HepG2 (cell line): ENCODE data around the gene UBE2G2. TPM values are rescaled to one million over a fixed set of nuclear protein-coding genes. Genes with fewer than 3 reads are reported as not detected.

Experiments
- ATAC-seq: fragments of 200-7000 bp; cut with Tn5 transposase; 3 replicates; pipeline ENCODE4 v1.9.1; 2020; ENCODE audit warnings: mild to moderate bottlenecking, moderate library complexity
- BruUV-seq: library from RNA; stranded (reverse); fragments of 400-500 nt; replicated peaks from 2 replicates; lab custom pipeline; 2021; lab: Mats Ljungman, UMichigan
- CTCF ChIA-PET: fragments of 300-600 bp; formaldehyde crosslinking; extraction: SDS; loops from one replicate; lab custom pipeline; 2021; ENCODE audit warnings: low total read pairs, inconsistent platforms, low intra/inter-chr PET ratio; lab: Yijun Ruan, JAX
- POLR2A ChIA-PET: fragments of 350-600 bp; sonication (Branson Sonifier 250); formaldehyde crosslinking; loops from one replicate; lab custom pipeline; 2020; ENCODE audit warnings: antibody characterized with exemption, inconsistent platforms; lab: Yijun Ruan, JAX
- DNase-seq: peaks from one replicate; pipeline ENCODE4 v3.0.0-alpha.2; 2015; ENCODE audit warnings: low spot score
- FAIRE-seq: peaks from 3 replicates; lab custom pipeline; 2011; peaks lifted over from hg19 to GRCh38; lab: Jason Lieb, UNC
- H2AFZ ChIP-seq: one replicate; pipeline ENCODE4 v1.6.1; 2011; ENCODE audit warnings: low read length, inconsistent platforms
- H3K27ac ChIP-seq: fragments of 300-600 bp; 3 replicates; pipeline ENCODE4 v1.8.0; 2011; ENCODE audit warnings: mixed run types, mild to moderate bottlenecking, mixed read lengths, low read length, inconsistent platforms; ENCODE audit not compliant: insufficient read depth; ENCODE audit errors: extremely low read length
- H3K27me3 ChIP-seq, 2 experiments: fragments of 200-600 bp in 1 of 2; 2 replicates in 1 of 2; 3 replicates in 1 of 2; pipeline versions ENCODE4 v1.6.0 to v1.8.0; 2011; ENCODE audit warnings: low read length in 2 of 2, mild to moderate bottlenecking in 2 of 2, moderate library complexity in 2 of 2, inconsistent platforms in 1 of 2; ENCODE audit not compliant: insufficient read depth in 2 of 2, control insufficient read depth in 1 of 2
- H3K36me3 ChIP-seq, 2 experiments: fragments of 200-600 bp in 1 of 2; replicated peaks in 1 of 2; 2 replicates in 1 of 2; 3 replicates in 1 of 2; pipeline versions ENCODE4 v1.5.1 to v1.8.0; 2011; ENCODE audit warnings: low read length in 2 of 2, inconsistent platforms in 1 of 2; ENCODE audit not compliant: insufficient read depth in 2 of 2, control insufficient read depth in 1 of 2
- H3K4me1 ChIP-seq: 2 replicates; pipeline ENCODE4 v1.5.1; 2012; ENCODE audit warnings: low read length, inconsistent platforms; ENCODE audit not compliant: insufficient read depth
- H3K4me2 ChIP-seq: 2 replicates; pipeline ENCODE4 v1.6.0; 2011; ENCODE audit warnings: low read depth, low read length, inconsistent platforms
- H3K4me3 ChIP-seq, 3 experiments: fragments of 200-600 bp in 1 of 3; sonication (generic), shearing (Covaris generic) in 1 of 3; replicated peaks in 1 of 3; 2 replicates each; pipeline ENCODE4 v1.5.1; 2011 to 2016; ENCODE audit warnings: low read length in 3 of 3, inconsistent platforms in 2 of 3, low read depth in 2 of 3, mild to moderate bottlenecking in 2 of 3, control low read depth in 1 of 3, mixed read lengths in 1 of 3; ENCODE audit not compliant: insufficient read depth in 1 of 3
- H3K79me2 ChIP-seq: one replicate; pipeline ENCODE4 v1.6.1; 2011; ENCODE audit warnings: low read length, inconsistent platforms; ENCODE audit not compliant: insufficient read depth
- H3K9ac ChIP-seq: 2 replicates; pipeline ENCODE4 v1.6.0; 2011; ENCODE audit warnings: mild to moderate bottlenecking, low read depth, low read length, inconsistent platforms; ENCODE audit not compliant: insufficient read depth
- H3K9me3 ChIP-seq: 2 replicates; pipeline ENCODE4 v1.5.1; 2012; ENCODE audit warnings: mild to moderate bottlenecking, low read length
- H4K20me1 ChIP-seq: 2 replicates; pipeline ENCODE4 v1.6.0; 2011; ENCODE audit warnings: inconsistent platforms, mild to moderate bottlenecking, low read length, moderate library complexity; ENCODE audit not compliant: insufficient read depth
- CBX2 ChIP-seq, 2 experiments: fragments of 200-600 bp in 1 of 2; sonication (generic); formaldehyde crosslinking in 1 of 2; IDR thresholded peaks; 2 replicates each; pipeline versions ENCODE4 v1.7.0 to v1.8.1; 2018 to 2022; ENCODE audit warnings: low read depth in 2 of 2, low read length in 1 of 2, mild to moderate bottlenecking in 1 of 2, missing genetic modification reagents in 1 of 2
- CREM ChIP-seq, 2 experiments: sonication (generic) in 1 of 2; formaldehyde crosslinking in 1 of 2; IDR thresholded peaks; 2 replicates each; pipeline versions ENCODE4 v1.4.0 to v1.6.1; 2016 to 2020; ENCODE audit warnings: antibody characterized with exemption in 1 of 2, mild to moderate bottlenecking in 1 of 2, missing genetic modification reagents in 1 of 2
- FOXO1 ChIP-seq: sonication (generic); formaldehyde crosslinking; IDR thresholded peaks from 2 replicates; pipeline ENCODE4 v1.4.0; 2020; ENCODE audit warnings: missing genetic modification reagents
- PAX8 ChIP-seq: sonication (generic); formaldehyde crosslinking; IDR thresholded peaks from 2 replicates; pipeline ENCODE4 v1.8.0; 2022; ENCODE audit warnings: mild to moderate bottlenecking, missing genetic modification reagents, borderline replicate concordance
- ZNF225 ChIP-seq: sonication (generic); formaldehyde crosslinking; IDR thresholded peaks from 2 replicates; pipeline ENCODE4 v1.4.0; 2020; ENCODE audit warnings: mild to moderate bottlenecking, missing genetic modification reagents
- WGBS: methylation state at CpG from one replicate; pipeline ENCODE4 v1.1.6; 2017; ENCODE audit warnings: low lambda C conversion rate; 5-methylcytosine and 5-hydroxymethylcytosine counted together
- in situ Hi-C: cut with HindIII; loops from 2 replicates; pipeline ENCODE4 v1.10.0; 2017; ENCODE audit warnings: low pct_unique_long_range_greater_than_20kb; ENCODE audit not compliant: extremely low pct_ligation_motif_present
- intact Hi-C: fragments of 100-400 bp; cut with micrococcal nuclease; formaldehyde crosslinking; loops from one replicate; pipeline ENCODE4 v1.10.0; 2022; ENCODE audit not compliant: unreplicated experiment
- polyA plus RNA-seq, 8 experiments: library from polyadenylated mRNA; depleted of rRNA in 3 of 8; stranded (reverse) in 7 of 8; unstranded in 1 of 8; fragments of >200 nt; fragmentation: Illumina TruSeq in 4 of 8; extraction: Trizol in 4 of 8; gene quantifications; 2 replicates each; pipeline versions ENCODE4 v1.2.1 to v1.2.3, GENCODE V29; 2011 to 2016; ENCODE audit warnings: low read depth in 4 of 8, missing spikeins in 1 of 8, mixed read lengths in 1 of 8; ENCODE audit not compliant: insufficient read depth in 1 of 8
- total RNA-seq, 5 experiments: library from RNA; depleted of rRNA; stranded (reverse); fragments of >200 nt; fragmentation: Illumina TruSeq; extraction: Trizol; gene quantifications; 2 replicates each; pipeline ENCODE4 v1.2.3, GENCODE V29; 2016; ENCODE audit warnings: low read depth in 1 of 5
- TF ChIP-seq, protein P1 (sequence below): sonication (generic); formaldehyde crosslinking; IDR thresholded peaks from 2 replicates; pipeline ENCODE4; 2020; ENCODE audit warnings: missing genetic modification reagents, mild to moderate bottlenecking, borderline replicate concordance
- TF ChIP-seq, protein P2 (sequence below): sonication (generic); formaldehyde crosslinking; IDR thresholded peaks from 2 replicates; pipeline ENCODE4 v1.5.0; 2020; ENCODE audit warnings: mild to moderate bottlenecking, low read depth, missing genetic modification reagents, borderline replicate concordance
- TF ChIP-seq, protein P3 (sequence below): sonication (generic); formaldehyde crosslinking; IDR thresholded peaks from 2 replicates; pipeline ENCODE4 v1.5.1; 2020; ENCODE audit warnings: mild to moderate bottlenecking, missing genetic modification reagents, borderline replicate concordance

The UBE2G2 gene
- total and polyA plus RNA-seq, 2 of the 13 experiments (the other 11 are each of a cell fraction or from before 2014, with no cell fraction given), result 55.4 to 92.0 TPM

DNA sequence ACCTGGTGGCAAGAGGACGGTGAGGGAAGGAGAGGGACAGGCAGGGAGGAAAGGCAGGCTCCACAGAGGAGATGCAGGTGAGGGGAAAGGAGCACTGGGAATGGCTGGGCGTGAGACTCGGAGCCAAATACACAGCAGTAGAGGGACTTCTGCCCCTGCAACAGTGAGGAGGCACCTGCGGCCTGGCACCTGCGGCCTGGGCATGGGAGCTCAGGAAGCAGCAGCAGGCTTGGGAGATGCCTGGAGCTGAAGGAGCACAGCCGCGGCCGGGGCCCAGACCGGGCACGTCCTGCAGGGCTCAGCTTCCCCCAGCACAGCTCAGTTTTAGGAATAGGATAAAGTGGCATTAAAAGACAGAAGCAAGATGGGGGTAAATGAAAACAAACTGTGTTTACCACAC lies 69.4 kb downstream of the UBE2G2 start:
- Histone ChIP-seq H3K79me2 (no peaks in the 10 kb centered on the region), H3K27me3 (peaks cover 2 to 55% of the 10 kb centered on the region in 2 experiments; a peak in 4 of 5 replicates), H3K36me3 (no peaks in the 10 kb centered on the region), H3K4me2 (no peak overlapping the region), H3K9me3 (no peaks in the 10 kb centered on the region), H2AFZ (no peak overlapping the region), H3K27ac (no peak overlapping the region), H3K4me3 (no peak overlapping the region), H3K9ac (no peak overlapping the region), H3K4me1 (peaks cover 70% of the 10 kb centered on the region), H4K20me1 (no peaks in the 10 kb centered on the region)
- POLR2A ChIA-PET, result no interaction called here
- in situ Hi-C loops, result no loop called here
- DNase-seq (no peak), ATAC-seq (no peak), FAIRE-seq (no peak)
- BruUV-seq, result no TSS peak
- WGBS, result 49% methylated on average over 7 of the region's 10 CpGs
- TF ChIP-seq FOXO1 (CRISPR knock-in tag) (no peak), PAX8 (CRISPR knock-in tag) (no peak), ZNF225 (CRISPR knock-in tag) (no peak), CREM (IDR thresholded peaks at IDR 0.05) (no peak), CREM (CRISPR knock-in tag; IDR thresholded peaks at IDR 0.05) (no peak), CBX2 (IDR thresholded peaks at IDR 0.05; ENCODE audit: low read depth, low read length) (no peak), CBX2 (CRISPR knock-in tag; IDR thresholded peaks at IDR 0.05; ENCODE audit: low read depth) (no peak)
- TF ChIP-seq, protein P1, sequence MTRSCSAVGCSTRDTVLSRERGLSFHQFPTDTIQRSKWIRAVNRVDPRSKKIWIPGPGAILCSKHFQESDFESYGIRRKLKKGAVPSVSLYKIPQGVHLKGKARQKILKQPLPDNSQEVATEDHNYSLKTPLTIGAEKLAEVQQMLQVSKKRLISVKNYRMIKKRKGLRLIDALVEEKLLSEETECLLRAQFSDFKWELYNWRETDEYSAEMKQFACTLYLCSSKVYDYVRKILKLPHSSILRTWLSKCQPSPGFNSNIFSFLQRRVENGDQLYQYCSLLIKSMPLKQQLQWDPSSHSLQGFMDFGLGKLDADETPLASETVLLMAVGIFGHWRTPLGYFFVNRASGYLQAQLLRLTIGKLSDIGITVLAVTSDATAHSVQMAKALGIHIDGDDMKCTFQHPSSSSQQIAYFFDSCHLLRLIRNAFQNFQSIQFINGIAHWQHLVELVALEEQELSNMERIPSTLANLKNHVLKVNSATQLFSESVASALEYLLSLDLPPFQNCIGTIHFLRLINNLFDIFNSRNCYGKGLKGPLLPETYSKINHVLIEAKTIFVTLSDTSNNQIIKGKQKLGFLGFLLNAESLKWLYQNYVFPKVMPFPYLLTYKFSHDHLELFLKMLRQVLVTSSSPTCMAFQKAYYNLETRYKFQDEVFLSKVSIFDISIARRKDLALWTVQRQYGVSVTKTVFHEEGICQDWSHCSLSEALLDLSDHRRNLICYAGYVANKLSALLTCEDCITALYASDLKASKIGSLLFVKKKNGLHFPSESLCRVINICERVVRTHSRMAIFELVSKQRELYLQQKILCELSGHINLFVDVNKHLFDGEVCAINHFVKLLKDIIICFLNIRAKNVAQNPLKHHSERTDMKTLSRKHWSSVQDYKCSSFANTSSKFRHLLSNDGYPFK, result no peak
- TF ChIP-seq, protein P2, sequence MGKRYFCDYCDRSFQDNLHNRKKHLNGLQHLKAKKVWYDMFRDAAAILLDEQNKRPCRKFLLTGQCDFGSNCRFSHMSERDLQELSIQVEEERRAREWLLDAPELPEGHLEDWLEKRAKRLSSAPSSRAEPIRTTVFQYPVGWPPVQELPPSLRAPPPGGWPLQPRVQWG, result no peak
- TF ChIP-seq, protein P3, sequence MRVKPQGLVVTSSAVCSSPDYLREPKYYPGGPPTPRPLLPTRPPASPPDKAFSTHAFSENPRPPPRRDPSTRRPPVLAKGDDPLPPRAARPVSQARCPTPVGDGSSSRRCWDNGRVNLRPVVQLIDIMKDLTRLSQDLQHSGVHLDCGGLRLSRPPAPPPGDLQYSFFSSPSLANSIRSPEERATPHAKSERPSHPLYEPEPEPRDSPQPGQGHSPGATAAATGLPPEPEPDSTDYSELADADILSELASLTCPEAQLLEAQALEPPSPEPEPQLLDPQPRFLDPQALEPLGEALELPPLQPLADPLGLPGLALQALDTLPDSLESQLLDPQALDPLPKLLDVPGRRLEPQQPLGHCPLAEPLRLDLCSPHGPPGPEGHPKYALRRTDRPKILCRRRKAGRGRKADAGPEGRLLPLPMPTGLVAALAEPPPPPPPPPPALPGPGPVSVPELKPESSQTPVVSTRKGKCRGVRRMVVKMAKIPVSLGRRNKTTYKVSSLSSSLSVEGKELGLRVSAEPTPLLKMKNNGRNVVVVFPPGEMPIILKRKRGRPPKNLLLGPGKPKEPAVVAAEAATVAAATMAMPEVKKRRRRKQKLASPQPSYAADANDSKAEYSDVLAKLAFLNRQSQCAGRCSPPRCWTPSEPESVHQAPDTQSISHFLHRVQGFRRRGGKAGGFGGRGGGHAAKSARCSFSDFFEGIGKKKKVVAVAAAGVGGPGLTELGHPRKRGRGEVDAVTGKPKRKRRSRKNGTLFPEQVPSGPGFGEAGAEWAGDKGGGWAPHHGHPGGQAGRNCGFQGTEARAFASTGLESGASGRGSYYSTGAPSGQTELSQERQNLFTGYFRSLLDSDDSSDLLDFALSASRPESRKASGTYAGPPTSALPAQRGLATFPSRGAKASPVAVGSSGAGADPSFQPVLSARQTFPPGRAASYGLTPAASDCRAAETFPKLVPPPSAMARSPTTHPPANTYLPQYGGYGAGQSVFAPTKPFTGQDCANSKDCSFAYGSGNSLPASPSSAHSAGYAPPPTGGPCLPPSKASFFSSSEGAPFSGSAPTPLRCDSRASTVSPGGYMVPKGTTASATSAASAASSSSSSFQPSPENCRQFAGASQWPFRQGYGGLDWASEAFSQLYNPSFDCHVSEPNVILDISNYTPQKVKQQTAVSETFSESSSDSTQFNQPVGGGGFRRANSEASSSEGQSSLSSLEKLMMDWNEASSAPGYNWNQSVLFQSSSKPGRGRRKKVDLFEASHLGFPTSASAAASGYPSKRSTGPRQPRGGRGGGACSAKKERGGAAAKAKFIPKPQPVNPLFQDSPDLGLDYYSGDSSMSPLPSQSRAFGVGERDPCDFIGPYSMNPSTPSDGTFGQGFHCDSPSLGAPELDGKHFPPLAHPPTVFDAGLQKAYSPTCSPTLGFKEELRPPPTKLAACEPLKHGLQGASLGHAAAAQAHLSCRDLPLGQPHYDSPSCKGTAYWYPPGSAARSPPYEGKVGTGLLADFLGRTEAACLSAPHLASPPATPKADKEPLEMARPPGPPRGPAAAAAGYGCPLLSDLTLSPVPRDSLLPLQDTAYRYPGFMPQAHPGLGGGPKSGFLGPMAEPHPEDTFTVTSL (CRISPR knock-in tag), result no peak
- intact Hi-C loops, result no loop called here
- CTCF ChIA-PET, result no interaction called here
